HCT116 (cell line): ENCODE results near the gene ANKLE2. TPM values are rescaled to one million over a fixed set of nuclear protein-coding genes. Genes with fewer than 3 reads are reported as not detected.

ENCODE experiments used
- ATAC-seq: fragments of 200-7000 bp; cut with Tn5 transposase; 2 replicates; pipeline ENCODE4 v1.9.1; 2020; ENCODE audit warnings: mild to moderate bottlenecking, moderate library complexity
- BruUV-seq: library from RNA; stranded (reverse); fragments of 400-500 nt; replicated peaks from 2 replicates; lab custom pipeline; 2021; lab: Mats Ljungman, UMichigan
- CTCF ChIA-PET: fragments of 300-600 bp; sonication (Branson Sonifier 250); formaldehyde crosslinking; loops from one replicate; lab custom pipeline; 2021; ENCODE audit warnings: antibody characterized with exemption; lab: Charles Lee
- POLR2A ChIA-PET: fragments of 300-600, 350-600 bp; sonication (Branson Sonifier 250); formaldehyde crosslinking; loops from one replicate; lab custom pipeline; 2021; ENCODE audit warnings: antibody characterized with exemption; lab: Charles Lee
- RAD21 ChIA-PET, 2 experiments: fragments of 300-600 bp; sonication (Branson Sonifier 250); formaldehyde crosslinking; loops; one replicate each; lab custom pipeline; 2023; ENCODE audit warnings: low total read pairs in 2 of 2; ENCODE audit not compliant: uncharacterized antibody in 2 of 2, unreplicated experiment in 2 of 2, low non-redundant PET in 1 of 2; lab: Charles Lee
- DNase-seq: peaks from one replicate; pipeline ENCODE4 v3.0.0-alpha.2; 2010; ENCODE audit warnings: low read depth, low spot score
- H2AFZ ChIP-seq: fragments of 200-600 bp; shearing (Covaris generic), sonication (generic); 2 replicates; pipeline ENCODE4 v1.6.1; 2017; ENCODE audit warnings: low read depth, mixed run types, mixed read lengths, antibody characterized with exemption, low read length; ENCODE audit not compliant: poor library complexity, severe bottlenecking
- H3K27ac ChIP-seq: 2 replicates; pipeline ENCODE4 v1.5.1; 2012; ENCODE audit warnings: low read depth, low read length
- H3K27me3 ChIP-seq: fragments of 200-600 bp; sonication (generic); 2 replicates; pipeline ENCODE4 v1.6.1; 2016; ENCODE audit warnings: mixed run types, low read length, mixed read lengths; ENCODE audit not compliant: insufficient read depth
- H3K36me3 ChIP-seq, 2 experiments: fragments of 200-500 bp in 1 of 2; fragments of 200-600 bp in 1 of 2; sonication (Bioruptor generic) in 1 of 2; sonication (generic) in 1 of 2; 2 replicates each; pipeline versions ENCODE4 v1.5.1 to v1.6.1; 2014 to 2016; ENCODE audit warnings: low read length in 2 of 2, inconsistent platforms in 1 of 2, mixed read lengths in 1 of 2, mixed run types in 1 of 2; ENCODE audit not compliant: insufficient read depth in 2 of 2, control insufficient read depth in 1 of 2
- H3K4me1 ChIP-seq, 2 experiments: fragments of 200-600 bp in 1 of 2; sonication (generic) in 1 of 2; 2 replicates each; pipeline versions ENCODE4 v1.5.1 to v1.6.1; 2012 to 2017; ENCODE audit warnings: low read length in 2 of 2, inconsistent platforms in 1 of 2, mild to moderate bottlenecking in 1 of 2, mixed read lengths in 1 of 2, mixed run types in 1 of 2, moderate library complexity in 1 of 2; ENCODE audit not compliant: insufficient read depth in 2 of 2, control insufficient read depth in 1 of 2
- H3K4me2 ChIP-seq: fragments of 200-600 bp; sonication (generic); 2 replicates; pipeline ENCODE4 v1.6.1; 2017; ENCODE audit warnings: mixed run types, low read length, mixed read lengths
- H3K4me3 ChIP-seq, 2 experiments: fragments of 200-600 bp in 1 of 2; sonication (generic) in 1 of 2; replicated peaks in 1 of 2; 2 replicates each; pipeline ENCODE4 v1.5.1; 2011 to 2016; ENCODE audit warnings: low read length in 2 of 2, control low read depth in 1 of 2, low read depth in 1 of 2, mild to moderate bottlenecking in 1 of 2, mixed read lengths in 1 of 2, mixed run types in 1 of 2
- H3K79me2 ChIP-seq: fragments of 200-600 bp; sonication (generic); 2 replicates; pipeline ENCODE4 v1.6.1; 2017; ENCODE audit warnings: mild to moderate bottlenecking, mixed run types, low read length, moderate library complexity, mixed read lengths; ENCODE audit not compliant: insufficient read depth
- H3K9ac ChIP-seq: fragments of 200-600 bp; sonication (generic); 2 replicates; pipeline ENCODE4 v1.6.1; 2016; ENCODE audit warnings: low read length, mixed read lengths
- H3K9me2 ChIP-seq: fragments of 200-600 bp; sonication (generic), shearing (Covaris generic); 2 replicates; pipeline ENCODE4 v1.6.1; 2017; ENCODE audit warnings: mixed run types, mild to moderate bottlenecking, moderate library complexity; ENCODE audit not compliant: insufficient read depth
- H3K9me3 ChIP-seq, 2 experiments: fragments of 200-500 bp in 1 of 2; fragments of 200-600 bp in 1 of 2; sonication (Bioruptor generic) in 1 of 2; sonication (generic) in 1 of 2; 2 replicates each; pipeline ENCODE4 v1.6.1; 2014 to 2017; ENCODE audit warnings: low read length in 2 of 2, mixed read lengths in 2 of 2, inconsistent platforms in 1 of 2, low read depth in 1 of 2, mild to moderate bottlenecking in 1 of 2, mixed run types in 1 of 2, moderate library complexity in 1 of 2; ENCODE audit not compliant: control insufficient read depth in 1 of 2, insufficient read depth in 1 of 2
- H4K20me1 ChIP-seq: fragments of 200-600 bp; sonication (generic), shearing (Covaris generic); 2 replicates; pipeline ENCODE4 v1.6.1; 2017; ENCODE audit warnings: mixed run types, mild to moderate bottlenecking, moderate library complexity; ENCODE audit not compliant: insufficient read depth
- EZH2 ChIP-seq: fragments of 200-600 bp; sonication (generic); IDR thresholded peaks from 2 replicates; pipeline ENCODE4 v1.6.1; 2017; ENCODE audit warnings: antibody characterized with exemption, mixed run types
- POLR2A ChIP-seq: IDR thresholded peaks from 2 replicates; pipeline ENCODE4 v1.7.0; 2011; ENCODE audit warnings: borderline replicate concordance; ENCODE audit not compliant: insufficient read depth, insufficient read length; ENCODE audit errors: extremely low read depth
- YY1 ChIP-seq: IDR thresholded peaks from 2 replicates; pipeline ENCODE4 v1.6.1; 2011; ENCODE audit warnings: low read length, low read depth, moderate library complexity, mild to moderate bottlenecking; ENCODE audit not compliant: insufficient replicate concordance; ENCODE audit errors: extremely low read depth
- intact Hi-C: fragments of 100-400 bp; cut with micrococcal nuclease; formaldehyde crosslinking; loops from 2 replicates; pipeline ENCODE4 v1.10.0; 2022
- total RNA-seq: library from RNA; stranded (reverse); gene quantifications from one replicate; pipeline ENCODE4 v1.2.1, GENCODE V29; 2021; ENCODE audit not compliant: unreplicated experiment
- TF ChIP-seq, protein P1 (sequence below), 3 experiments: fragments of 200-600 bp in 1 of 3; sonication (generic) in 1 of 3; IDR thresholded peaks in 2 of 3; conservative IDR thresholded peaks in 1 of 3; 2 replicates each; pipeline ENCODE4 v1.5.1; 2012 to 2017; ENCODE audit warnings: low read depth in 2 of 3, low read length in 2 of 3, antibody characterized with exemption in 1 of 3, borderline replicate concordance in 1 of 3, control low read depth in 1 of 3, mild to moderate bottlenecking in 1 of 3, mixed read lengths in 1 of 3, mixed run types in 1 of 3, moderate library complexity in 1 of 3; ENCODE audit not compliant: insufficient read depth in 1 of 3
- TF ChIP-seq, protein P2 (sequence below): IDR thresholded peaks from 2 replicates; pipeline ENCODE4 v1.6.1; 2012
- TF ChIP-seq, protein P3 (sequence below): IDR thresholded peaks from 2 replicates; pipeline ENCODE4 v1.6.1; 2011; ENCODE audit warnings: mild to moderate bottlenecking, low read length, moderate library complexity; ENCODE audit not compliant: insufficient replicate concordance; ENCODE audit errors: extremely low read depth

Gene ANKLE2
- total RNA-seq, 1 experiment from 2014 or later: 68.8 TPM

DNA sequence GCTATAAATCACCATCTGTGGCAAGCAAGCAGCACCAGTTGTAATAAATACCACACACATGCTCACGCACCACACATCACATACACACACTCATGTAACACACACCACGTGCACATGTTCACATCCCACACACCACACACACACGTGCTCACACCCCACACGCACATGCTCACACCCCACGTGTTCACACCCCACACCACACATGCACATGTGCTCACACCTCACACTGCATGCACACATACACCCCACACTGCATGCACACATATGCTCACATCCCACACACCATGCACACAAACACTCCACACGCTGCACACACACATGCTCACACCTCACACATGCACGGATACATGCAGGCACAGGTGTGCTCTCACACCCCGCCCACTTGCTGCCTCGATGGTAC, 22.9 kb upstream of the ANKLE2 start:
- H3K9me3 ChIP-seq: no peaks in the 10 kb centered on the region
- no peak for TF ChIP-seq YY1
- TF ChIP-seq, protein P1, sequence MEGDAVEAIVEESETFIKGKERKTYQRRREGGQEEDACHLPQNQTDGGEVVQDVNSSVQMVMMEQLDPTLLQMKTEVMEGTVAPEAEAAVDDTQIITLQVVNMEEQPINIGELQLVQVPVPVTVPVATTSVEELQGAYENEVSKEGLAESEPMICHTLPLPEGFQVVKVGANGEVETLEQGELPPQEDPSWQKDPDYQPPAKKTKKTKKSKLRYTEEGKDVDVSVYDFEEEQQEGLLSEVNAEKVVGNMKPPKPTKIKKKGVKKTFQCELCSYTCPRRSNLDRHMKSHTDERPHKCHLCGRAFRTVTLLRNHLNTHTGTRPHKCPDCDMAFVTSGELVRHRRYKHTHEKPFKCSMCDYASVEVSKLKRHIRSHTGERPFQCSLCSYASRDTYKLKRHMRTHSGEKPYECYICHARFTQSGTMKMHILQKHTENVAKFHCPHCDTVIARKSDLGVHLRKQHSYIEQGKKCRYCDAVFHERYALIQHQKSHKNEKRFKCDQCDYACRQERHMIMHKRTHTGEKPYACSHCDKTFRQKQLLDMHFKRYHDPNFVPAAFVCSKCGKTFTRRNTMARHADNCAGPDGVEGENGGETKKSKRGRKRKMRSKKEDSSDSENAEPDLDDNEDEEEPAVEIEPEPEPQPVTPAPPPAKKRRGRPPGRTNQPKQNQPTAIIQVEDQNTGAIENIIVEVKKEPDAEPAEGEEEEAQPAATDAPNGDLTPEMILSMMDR (IDR thresholded peaks at IDR 0.05 in 2 of 3, conservative IDR thresholded peaks at IDR 0.05 in 1 of 3; ENCODE audit: borderline replicate concordance in 1 of 3, insufficient read depth in 1 of 3, low read depth in 2 of 3, low read length in 2 of 3): no peak
- TF ChIP-seq, protein P2, sequence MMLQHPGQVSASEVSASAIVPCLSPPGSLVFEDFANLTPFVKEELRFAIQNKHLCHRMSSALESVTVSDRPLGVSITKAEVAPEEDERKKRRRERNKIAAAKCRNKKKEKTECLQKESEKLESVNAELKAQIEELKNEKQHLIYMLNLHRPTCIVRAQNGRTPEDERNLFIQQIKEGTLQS: no peak
- TF ChIP-seq EZH2: no peak
- TF ChIP-seq, protein P3, sequence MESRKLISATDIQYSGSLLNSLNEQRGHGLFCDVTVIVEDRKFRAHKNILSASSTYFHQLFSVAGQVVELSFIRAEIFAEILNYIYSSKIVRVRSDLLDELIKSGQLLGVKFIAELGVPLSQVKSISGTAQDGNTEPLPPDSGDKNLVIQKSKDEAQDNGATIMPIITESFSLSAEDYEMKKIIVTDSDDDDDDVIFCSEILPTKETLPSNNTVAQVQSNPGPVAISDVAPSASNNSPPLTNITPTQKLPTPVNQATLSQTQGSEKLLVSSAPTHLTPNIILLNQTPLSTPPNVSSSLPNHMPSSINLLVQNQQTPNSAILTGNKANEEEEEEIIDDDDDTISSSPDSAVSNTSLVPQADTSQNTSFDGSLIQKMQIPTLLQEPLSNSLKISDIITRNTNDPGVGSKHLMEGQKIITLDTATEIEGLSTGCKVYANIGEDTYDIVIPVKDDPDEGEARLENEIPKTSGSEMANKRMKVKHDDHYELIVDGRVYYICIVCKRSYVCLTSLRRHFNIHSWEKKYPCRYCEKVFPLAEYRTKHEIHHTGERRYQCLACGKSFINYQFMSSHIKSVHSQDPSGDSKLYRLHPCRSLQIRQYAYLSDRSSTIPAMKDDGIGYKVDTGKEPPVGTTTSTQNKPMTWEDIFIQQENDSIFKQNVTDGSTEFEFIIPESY: no peak
- no peak for TF ChIP-seq POLR2A
- TF ChIP-seq, all 23 proteins: peak for 0
- Histone ChIP-seq H2AFZ (no peak overlapping the region), H3K4me3 (no peak overlapping the region), H3K79me2 (no peaks in the 10 kb centered on the region), H3K27ac (no peak overlapping the region), H3K4me2 (no peak overlapping the region), H4K20me1 (no peaks in the 10 kb centered on the region), H3K27me3 (no peaks in the 10 kb centered on the region), H3K9me2 (no peaks in the 10 kb centered on the region), H3K36me3 (peaks cover 10 to 16% of the 10 kb centered on the region in 2 experiments; a peak in 3 of 4 replicates), H3K4me1 (no peaks in the 10 kb centered on the region), H3K9ac (no peak overlapping the region)
- ChIA-PET POLR2A (no interaction called here), CTCF (no interaction called here), RAD21 (no interaction called here)
- DNase-seq: no peak
- no peak for ATAC-seq
- no TSS peak for BruUV-seq
- intact Hi-C loops: no loop called here
